ENCODE data around the gene TGFBR2. TPM values are rescaled to one million over a fixed set of nuclear protein-coding genes. Genes with fewer than 3 reads are reported as not detected.

Gene TGFBR2
- total RNA-seq, 1 experiment from 2014 or later, result 103 TPM

DNA sequence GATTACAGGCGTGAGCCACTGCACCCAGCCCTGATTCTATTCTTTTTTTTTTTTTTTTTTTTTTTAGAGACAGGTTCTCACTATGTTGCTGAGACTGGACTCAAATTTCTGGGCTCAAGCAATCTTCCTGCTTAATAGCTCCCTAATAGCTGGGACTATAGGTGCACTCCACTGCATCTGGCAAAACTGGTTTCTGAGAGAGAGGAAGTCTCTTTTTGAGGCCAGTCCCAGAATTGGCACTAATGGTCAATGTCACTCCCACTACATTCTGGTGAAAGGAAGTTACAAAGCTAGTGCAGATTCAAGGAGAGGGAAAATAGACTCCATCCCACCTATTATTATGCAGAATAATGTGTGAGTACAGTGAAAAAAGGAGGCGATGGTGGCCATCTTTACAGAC is 5.8 kb upstream of the TGFBR2 start:
- no peaks in the 10 kb centered on the region for H3K36me3 Mint-ChIP-seq (ENCODE audit: insufficient read depth, unreplicated experiment)
- CTCF ChIA-PET, result no interaction called here
- intact Hi-C loops (cut with micrococcal nuclease), result loop anchor here (10.0 kb wide), 1 partner anchor 286 kb away; no protein-coding TSS in a partner anchor
- H3K9me3 Mint-ChIP-seq (ENCODE audit: unreplicated experiment), result no peaks in the 10 kb centered on the region
- no peak overlapping the region for H3K27ac Mint-ChIP-seq (ENCODE audit: low read depth, unreplicated experiment)
- no peak overlapping the region for H3K4me3 Mint-ChIP-seq (ENCODE audit: unreplicated experiment)
- no TSS peak for BruUV-seq (replicated peaks)
- no peaks in the 10 kb centered on the region for H3K27me3 Mint-ChIP-seq (ENCODE audit: insufficient read depth, unreplicated experiment)
- TF ChIP-seq, protein P1, sequence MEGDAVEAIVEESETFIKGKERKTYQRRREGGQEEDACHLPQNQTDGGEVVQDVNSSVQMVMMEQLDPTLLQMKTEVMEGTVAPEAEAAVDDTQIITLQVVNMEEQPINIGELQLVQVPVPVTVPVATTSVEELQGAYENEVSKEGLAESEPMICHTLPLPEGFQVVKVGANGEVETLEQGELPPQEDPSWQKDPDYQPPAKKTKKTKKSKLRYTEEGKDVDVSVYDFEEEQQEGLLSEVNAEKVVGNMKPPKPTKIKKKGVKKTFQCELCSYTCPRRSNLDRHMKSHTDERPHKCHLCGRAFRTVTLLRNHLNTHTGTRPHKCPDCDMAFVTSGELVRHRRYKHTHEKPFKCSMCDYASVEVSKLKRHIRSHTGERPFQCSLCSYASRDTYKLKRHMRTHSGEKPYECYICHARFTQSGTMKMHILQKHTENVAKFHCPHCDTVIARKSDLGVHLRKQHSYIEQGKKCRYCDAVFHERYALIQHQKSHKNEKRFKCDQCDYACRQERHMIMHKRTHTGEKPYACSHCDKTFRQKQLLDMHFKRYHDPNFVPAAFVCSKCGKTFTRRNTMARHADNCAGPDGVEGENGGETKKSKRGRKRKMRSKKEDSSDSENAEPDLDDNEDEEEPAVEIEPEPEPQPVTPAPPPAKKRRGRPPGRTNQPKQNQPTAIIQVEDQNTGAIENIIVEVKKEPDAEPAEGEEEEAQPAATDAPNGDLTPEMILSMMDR (IDR thresholded peaks at IDR 0.05; ENCODE audit: unreplicated experiment), result no peak
- no peak for DNase-seq (ENCODE audit: unreplicated experiment)
- POLR2A ChIA-PET, result interaction anchor here (0.6 to 1.1 kb wide), 3 partner anchors 52 to 1010 kb away, joined by 3 to 4 read pairs (median 3); no protein-coding TSS in a partner anchor
- peaks cover 39% of the 10 kb centered on the region for H3K4me1 Mint-ChIP-seq (ENCODE audit: insufficient read depth, unreplicated experiment)

GRCh38 chr3:30602946-30603345 is 3.5 kb upstream of the TGFBR2 start:
- H3K9me3 Mint-ChIP-seq (ENCODE audit: unreplicated experiment), result no peaks in the 10 kb centered on the region
- CTCF ChIA-PET, result interaction anchor here (0.7 kb wide), 1 partner anchor 581 kb away, joined by 3 read pairs; no protein-coding TSS in a partner anchor
- H3K27me3 Mint-ChIP-seq (ENCODE audit: insufficient read depth, unreplicated experiment), result no peaks in the 10 kb centered on the region

GRCh38 chr3:30604093-30604492 is 2.3 kb upstream of the TGFBR2 start:
- Mint-ChIP-seq H3K27ac (ENCODE audit: low read depth, unreplicated experiment) (peak overlapping the region; percentile 93), H3K4me3 (ENCODE audit: unreplicated experiment) (peak overlapping the region; percentile 86), H3K9me3 (ENCODE audit: unreplicated experiment) (no peaks in the 10 kb centered on the region), H3K36me3 (ENCODE audit: insufficient read depth, unreplicated experiment) (peaks cover 7% of the 10 kb centered on the region), H3K4me1 (ENCODE audit: insufficient read depth, unreplicated experiment) (peaks cover 24% of the 10 kb centered on the region), H3K27me3 (ENCODE audit: insufficient read depth, unreplicated experiment) (no peaks in the 10 kb centered on the region)
- ChIA-PET POLR2A (interaction anchor here (0.7 to 8.3 kb wide), 3 partner anchors 10 to 86 kb away, joined by 4 to 123 read pairs (median 6); no protein-coding TSS in a partner anchor), CTCF (interaction anchor here (0.9 to 1.3 kb wide), 3 partner anchors 86 to 405 kb away, joined by 4 to 7 read pairs (median 4); no protein-coding TSS in a partner anchor)
- intact Hi-C loops (cut with micrococcal nuclease), result loop anchor here (10.0 kb wide), 1 partner anchor 289 kb away; no protein-coding TSS in a partner anchor
- BruUV-seq (replicated peaks), result no TSS peak
- TF ChIP-seq, protein P1 (IDR thresholded peaks at IDR 0.05; ENCODE audit: unreplicated experiment), result no peak
- no peak for DNase-seq (ENCODE audit: unreplicated experiment)

More at GRCh38 chr3:30602946-30603345, 3.5 kb upstream of the TGFBR2 start:
- TF ChIP-seq, protein P1 (IDR thresholded peaks at IDR 0.05; ENCODE audit: unreplicated experiment), result no peak
- intact Hi-C loops (cut with micrococcal nuclease), result loop anchor here (10.0 kb wide), 1 partner anchor 288 kb away; no protein-coding TSS in a partner anchor
- Mint-ChIP-seq H3K27ac (ENCODE audit: low read depth, unreplicated experiment) (no peak overlapping the region), H3K36me3 (ENCODE audit: insufficient read depth, unreplicated experiment) (no peaks in the 10 kb centered on the region), H3K4me1 (ENCODE audit: insufficient read depth, unreplicated experiment) (peaks cover 25% of the 10 kb centered on the region), H3K4me3 (ENCODE audit: unreplicated experiment) (no peak overlapping the region)
- BruUV-seq (replicated peaks), result no TSS peak
- POLR2A ChIA-PET, result interaction anchor here (1.2 kb wide), 1 partner anchor 318 kb away, joined by 3 read pairs; no protein-coding TSS in a partner anchor
- DNase-seq (ENCODE audit: unreplicated experiment), result no peak

GRCh38 chr3:30604558-30604957 is 1.8 kb upstream of the TGFBR2 start:
- no peaks in the 10 kb centered on the region for H3K27me3 Mint-ChIP-seq (ENCODE audit: insufficient read depth, unreplicated experiment)
- peaks cover 21% of the 10 kb centered on the region for H3K4me1 Mint-ChIP-seq (ENCODE audit: insufficient read depth, unreplicated experiment)
- CTCF ChIA-PET, result interaction anchor here (0.9 to 1.3 kb wide), 3 partner anchors 86 to 406 kb away, joined by 4 to 7 read pairs (median 4); no protein-coding TSS in a partner anchor
- TF ChIP-seq, protein P1 (IDR thresholded peaks at IDR 0.05; ENCODE audit: unreplicated experiment), result no peak
- peaks cover 10% of the 10 kb centered on the region for H3K36me3 Mint-ChIP-seq (ENCODE audit: insufficient read depth, unreplicated experiment)
- POLR2A ChIA-PET, result interaction anchor here (0.7 to 8.3 kb wide), 6 partner anchors 10 to 260 kb away, joined by 3 to 123 read pairs (median 4); no protein-coding TSS in a partner anchor
- H3K4me3 Mint-ChIP-seq (ENCODE audit: unreplicated experiment), result peak overlapping the region; percentile 86
- no TSS peak for BruUV-seq (replicated peaks)
- intact Hi-C loops (cut with micrococcal nuclease), result loop anchor here (10.0 kb wide), 1 partner anchor 290 kb away; no protein-coding TSS in a partner anchor
- DNase-seq (ENCODE audit: unreplicated experiment), result no peak
- peak overlapping the region; percentile 93 for H3K27ac Mint-ChIP-seq (ENCODE audit: low read depth, unreplicated experiment)
- no peaks in the 10 kb centered on the region for H3K9me3 Mint-ChIP-seq (ENCODE audit: unreplicated experiment)

All from MCF 10A (cell line).